Measurements from ENCODE around the gene SLC38A6.

- TF ChIP-seq CTCF (IDR thresholded peaks at IDR 0.05; ENCODE audit: borderline replicate concordance, extremely low read depth, low read length, poor library complexity, severe bottlenecking) (no peak), EZH2 (IDR thresholded peaks at IDR 0.05; ENCODE audit: borderline replicate concordance, low read depth, low read length, severe bottlenecking) (no peak)
Measured at GRCh38 chr14:61043506-61043905, 62.5 kb downstream of the SLC38A6 start.
